ENCODE measurements around the gene TMC1.

Gene TMC1

GRCh38 chr9:72579880-72580550, 58.6 kb downstream of the TMC1 start:
- DNase-seq, result no peak
- peak overlapping the region in 1 of 2 donors; percentile 7 for H3K27ac Mint-ChIP-seq
- peak; percentile 35 for ATAC-seq
- no peaks in the 10 kb centered on the region for H3K27me3 Mint-ChIP-seq
- peaks cover 24% of the 10 kb centered on the region for H3K4me1 Mint-ChIP-seq
- H3K9me3 Mint-ChIP-seq, result no peaks in the 10 kb centered on the region
- no peak overlapping the region for H3K4me3 Mint-ChIP-seq

- DNase-seq, result no peak
- Mint-ChIP-seq H3K4me1 (peaks cover 35% of the 10 kb centered on the region), H3K4me3 (no peak overlapping the region), H3K27me3 (no peaks in the 10 kb centered on the region), H3K9me3 (no peaks in the 10 kb centered on the region), H3K27ac (no peak overlapping the region)
- ATAC-seq, result no peak
Measured at GRCh38 chr9:72581694-72582093, 60.3 kb downstream of the TMC1 start.

- Mint-ChIP-seq H3K27me3 (no peaks in the 10 kb centered on the region), H3K9me3 (no peaks in the 10 kb centered on the region), H3K27ac (peak overlapping the region in 1 of 2 donors; percentile 38), H3K4me3 (no peak overlapping the region), H3K4me1 (peaks cover 46% of the 10 kb centered on the region)
- ATAC-seq (no peak), DNase-seq (no peak)
Measured at GRCh38 chr9:72583370-72583769, 62.0 kb downstream of the TMC1 start.

- ATAC-seq (peak; percentile 94), DNase-seq (peak; percentile 24 to 49)
- Mint-ChIP-seq H3K4me3 (no peak overlapping the region), H3K9me3 (no peaks in the 10 kb centered on the region), H3K4me1 (peaks cover 64% of the 10 kb centered on the region), H3K27ac (peak overlapping the region; percentile 44 to 87), H3K27me3 (no peaks in the 10 kb centered on the region)
Measured at GRCh38 chr9:72586388-72587130, 65.2 kb downstream of the TMC1 start.

- Mint-ChIP-seq H3K27ac (peak overlapping the region in 1 of 2 donors; percentile 36), H3K9me3 (no peaks in the 10 kb centered on the region), H3K27me3 (no peaks in the 10 kb centered on the region), H3K4me3 (no peak overlapping the region), H3K4me1 (peaks cover 64% of the 10 kb centered on the region)
- no peak for ATAC-seq
- no peak for DNase-seq
Measured at GRCh38 chr9:72588336-72588735, 66.9 kb downstream of the TMC1 start.

GRCh38 chr9:72589667-72590521, 68.5 kb downstream of the TMC1 start:
- Mint-ChIP-seq H3K4me3 (peak overlapping the region in 1 of 2 donors; percentile 55), H3K27me3 (peaks cover 6% of the 10 kb centered on the region), H3K9me3 (no peaks in the 10 kb centered on the region), H3K4me1 (peaks cover 59% of the 10 kb centered on the region), H3K27ac (peak overlapping the region in 1 of 2 donors; percentile 14)
- no peak for DNase-seq
- no peak for ATAC-seq

- peaks cover 55% of the 10 kb centered on the region for H3K4me1 Mint-ChIP-seq
- no peak overlapping the region for H3K27ac Mint-ChIP-seq
- no peak for DNase-seq
- H3K27me3 Mint-ChIP-seq, result peaks cover 9% of the 10 kb centered on the region
- no peaks in the 10 kb centered on the region for H3K9me3 Mint-ChIP-seq
- ATAC-seq, result no peak
- no peak overlapping the region for H3K4me3 Mint-ChIP-seq
Measured at GRCh38 chr9:72590824-72591223, 69.4 kb downstream of the TMC1 start.

GRCh38 chr9:72592502-72593403, 71.3 kb downstream of the TMC1 start:
- Mint-ChIP-seq H3K9me3 (no peaks in the 10 kb centered on the region), H3K27ac (no peak overlapping the region), H3K4me1 (peaks cover 56% of the 10 kb centered on the region), H3K27me3 (peaks cover 16% of the 10 kb centered on the region), H3K4me3 (no peak overlapping the region)
- ATAC-seq (peak; percentile 74), DNase-seq (peak; percentile 21 to 33)

GRCh38 chr9:72596451-72597180, 75.2 kb downstream of the TMC1 start:
- no peak for DNase-seq
- no peak overlapping the region for H3K4me3 Mint-ChIP-seq
- peaks cover 16% of the 10 kb centered on the region for H3K27me3 Mint-ChIP-seq
- H3K9me3 Mint-ChIP-seq, result no peaks in the 10 kb centered on the region
- H3K27ac Mint-ChIP-seq, result no peak overlapping the region
- no peak for ATAC-seq
- H3K4me1 Mint-ChIP-seq, result peaks cover 26% of the 10 kb centered on the region

- no peak for ATAC-seq
- H3K4me3 Mint-ChIP-seq, result no peak overlapping the region
- DNase-seq, result no peak
- no peaks in the 10 kb centered on the region for H3K9me3 Mint-ChIP-seq
- H3K27ac Mint-ChIP-seq, result no peak overlapping the region
- H3K27me3 Mint-ChIP-seq, result peaks cover 16% of the 10 kb centered on the region
- peaks cover 23% of the 10 kb centered on the region for H3K4me1 Mint-ChIP-seq
Measured at GRCh38 chr9:72597181-72597517, 75.7 kb downstream of the TMC1 start.

- Mint-ChIP-seq H3K27me3 (peaks cover 16% of the 10 kb centered on the region), H3K9me3 (no peaks in the 10 kb centered on the region), H3K27ac (no peak overlapping the region), H3K4me1 (peaks cover 18% of the 10 kb centered on the region), H3K4me3 (no peak overlapping the region)
- no peak for ATAC-seq
- DNase-seq, result no peak
Measured at GRCh38 chr9:72597601-72598000, 76.2 kb downstream of the TMC1 start.

GRCh38 chr9:72598639-72599038, 77.2 kb downstream of the TMC1 start:
- H3K4me3 Mint-ChIP-seq, result no peak overlapping the region

GRCh38 chr9:72599874-72600534, 78.6 kb downstream of the TMC1 start:
- Mint-ChIP-seq H3K27ac (no peak overlapping the region), H3K27me3 (peaks cover 8% of the 10 kb centered on the region), H3K4me1 (peaks cover 14% of the 10 kb centered on the region), H3K4me3 (no peak overlapping the region), H3K9me3 (no peaks in the 10 kb centered on the region)
- no peak for ATAC-seq
- no peak for DNase-seq

More at GRCh38 chr9:72598639-72599038, 77.2 kb downstream of the TMC1 start:
- no peak for ATAC-seq
- DNase-seq, result no peak
- Mint-ChIP-seq H3K9me3 (no peaks in the 10 kb centered on the region), H3K27me3 (peaks cover 16% of the 10 kb centered on the region), H3K27ac (no peak overlapping the region), H3K4me1 (peaks cover 14% of the 10 kb centered on the region)

- Mint-ChIP-seq H3K27me3 (peaks cover 7% of the 10 kb centered on the region), H3K9me3 (no peaks in the 10 kb centered on the region), H3K27ac (no peak overlapping the region), H3K4me1 (peaks cover 14% of the 10 kb centered on the region), H3K4me3 (no peak overlapping the region)
- DNase-seq, result no peak
- no peak for ATAC-seq
Measured at GRCh38 chr9:72600671-72601070, 79.3 kb downstream of the TMC1 start.

All from stimulated activated naive CD8-positive, alpha-beta T cell treated with anti-CD3 and anti-CD28 coated beads, Interleukin-15, amount 100 ng/mL, for 72 hours (primary cell).